Lower leg skin (tissue), 3 donors: Measurements from ENCODE around the gene NFX1.

ENCODE experiments used
- POLR2A ChIP-seq, 2 donors: fragments of 450-650 bp; IDR thresholded peaks; one replicate each; pipeline ENCODE4 v1.6.1; 2016 to 2017; ENCODE audit warnings: antibody characterized with exemption in 2 of 2, mild to moderate bottlenecking in 1 of 2, moderate library complexity in 1 of 2
- TF ChIP-seq, protein P1 (sequence below), 3 donors: fragments of 450-650 bp; IDR thresholded peaks; one replicate each; pipeline ENCODE4 v1.5.1; 2016; ENCODE audit warnings: antibody characterized with exemption in 3 of 3, mild to moderate bottlenecking in 3 of 3, moderate library complexity in 2 of 3

DNA sequence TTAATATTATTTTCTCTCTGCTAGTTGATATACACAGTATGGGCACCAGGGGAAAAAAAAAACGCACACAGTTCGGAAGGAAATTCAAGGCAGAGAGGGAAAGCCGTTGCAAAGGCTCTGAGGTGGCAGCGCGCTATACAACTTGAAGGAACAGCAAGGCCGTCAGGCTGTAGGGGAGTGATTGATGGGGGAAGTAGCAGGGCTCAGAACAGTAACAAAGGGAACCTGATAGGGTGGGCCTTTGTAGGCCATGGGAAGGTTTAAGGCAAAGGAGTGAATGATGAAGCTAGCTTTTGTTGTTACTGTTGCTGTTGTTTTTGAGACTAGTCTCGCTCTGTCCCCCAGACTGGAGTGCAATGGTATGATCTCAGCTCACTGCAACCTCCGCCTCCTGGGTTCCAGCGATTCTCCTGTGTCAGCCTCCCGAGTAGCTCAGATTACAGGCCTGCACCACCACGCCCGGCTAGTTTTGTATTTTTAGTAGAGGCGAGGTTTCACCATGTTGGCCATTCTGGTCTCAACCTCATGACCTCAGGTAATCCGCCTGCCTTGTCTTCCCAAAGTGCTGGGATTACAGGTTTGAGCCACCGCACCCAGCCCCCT lies 85.0 kb downstream of the NFX1 start:
- TF ChIP-seq, protein P1, sequence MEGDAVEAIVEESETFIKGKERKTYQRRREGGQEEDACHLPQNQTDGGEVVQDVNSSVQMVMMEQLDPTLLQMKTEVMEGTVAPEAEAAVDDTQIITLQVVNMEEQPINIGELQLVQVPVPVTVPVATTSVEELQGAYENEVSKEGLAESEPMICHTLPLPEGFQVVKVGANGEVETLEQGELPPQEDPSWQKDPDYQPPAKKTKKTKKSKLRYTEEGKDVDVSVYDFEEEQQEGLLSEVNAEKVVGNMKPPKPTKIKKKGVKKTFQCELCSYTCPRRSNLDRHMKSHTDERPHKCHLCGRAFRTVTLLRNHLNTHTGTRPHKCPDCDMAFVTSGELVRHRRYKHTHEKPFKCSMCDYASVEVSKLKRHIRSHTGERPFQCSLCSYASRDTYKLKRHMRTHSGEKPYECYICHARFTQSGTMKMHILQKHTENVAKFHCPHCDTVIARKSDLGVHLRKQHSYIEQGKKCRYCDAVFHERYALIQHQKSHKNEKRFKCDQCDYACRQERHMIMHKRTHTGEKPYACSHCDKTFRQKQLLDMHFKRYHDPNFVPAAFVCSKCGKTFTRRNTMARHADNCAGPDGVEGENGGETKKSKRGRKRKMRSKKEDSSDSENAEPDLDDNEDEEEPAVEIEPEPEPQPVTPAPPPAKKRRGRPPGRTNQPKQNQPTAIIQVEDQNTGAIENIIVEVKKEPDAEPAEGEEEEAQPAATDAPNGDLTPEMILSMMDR (IDR thresholded peaks at IDR 0.05): no peak
- no peak for TF ChIP-seq POLR2A (IDR thresholded peaks at IDR 0.05)
